PFSK-1 (cell line): ENCODE data around the gene NRG3.

Experiments
- FOXP2 ChIP-seq: optimal IDR thresholded peaks from 2 replicates; pipeline ENCODE3; 2011; ENCODE audit warnings: borderline replicate concordance, control low read depth, inconsistent platforms; ENCODE audit not compliant: insufficient read depth; ENCODE audit errors: extremely low read length, extremely low read depth
- POLR2AphosphoS5 ChIP-seq: IDR thresholded peaks from 2 replicates; pipeline ENCODE4 v1.6.1; 2012; ENCODE audit warnings: low read depth, mild to moderate bottlenecking, control low read depth, low read length, moderate library complexity
- SIN3A ChIP-seq: IDR thresholded peaks from 2 replicates; pipeline ENCODE4 v1.6.1; 2012; ENCODE audit warnings: mild to moderate bottlenecking, low read length, moderate library complexity, borderline replicate concordance; ENCODE audit not compliant: insufficient read depth
- TAF1 ChIP-seq: IDR thresholded peaks from 2 replicates; pipeline ENCODE4 v1.6.1; 2012; ENCODE audit warnings: low read length, control low read depth, borderline replicate concordance; ENCODE audit not compliant: insufficient read depth
- TF ChIP-seq, protein P1 (sequence below), 2 experiments: IDR thresholded peaks; 2 replicates each; pipeline versions ENCODE4 v1.6.1 to v1.8.0; 2011 to 2012; ENCODE audit warnings: low read depth in 2 of 2, low read length in 2 of 2, control low read depth in 1 of 2, inconsistent platforms in 1 of 2, mild to moderate bottlenecking in 1 of 2, moderate library complexity in 1 of 2; ENCODE audit not compliant: insufficient read depth in 1 of 2

The NRG3 gene

GRCh38 chr10:82565197-82565575 lies 690.2 kb downstream of the NRG3 start:
- TF ChIP-seq POLR2AphosphoS5 (no peak), SIN3A (no peak), TAF1 (no peak), FOXP2 (no peak)
- TF ChIP-seq, protein P1, sequence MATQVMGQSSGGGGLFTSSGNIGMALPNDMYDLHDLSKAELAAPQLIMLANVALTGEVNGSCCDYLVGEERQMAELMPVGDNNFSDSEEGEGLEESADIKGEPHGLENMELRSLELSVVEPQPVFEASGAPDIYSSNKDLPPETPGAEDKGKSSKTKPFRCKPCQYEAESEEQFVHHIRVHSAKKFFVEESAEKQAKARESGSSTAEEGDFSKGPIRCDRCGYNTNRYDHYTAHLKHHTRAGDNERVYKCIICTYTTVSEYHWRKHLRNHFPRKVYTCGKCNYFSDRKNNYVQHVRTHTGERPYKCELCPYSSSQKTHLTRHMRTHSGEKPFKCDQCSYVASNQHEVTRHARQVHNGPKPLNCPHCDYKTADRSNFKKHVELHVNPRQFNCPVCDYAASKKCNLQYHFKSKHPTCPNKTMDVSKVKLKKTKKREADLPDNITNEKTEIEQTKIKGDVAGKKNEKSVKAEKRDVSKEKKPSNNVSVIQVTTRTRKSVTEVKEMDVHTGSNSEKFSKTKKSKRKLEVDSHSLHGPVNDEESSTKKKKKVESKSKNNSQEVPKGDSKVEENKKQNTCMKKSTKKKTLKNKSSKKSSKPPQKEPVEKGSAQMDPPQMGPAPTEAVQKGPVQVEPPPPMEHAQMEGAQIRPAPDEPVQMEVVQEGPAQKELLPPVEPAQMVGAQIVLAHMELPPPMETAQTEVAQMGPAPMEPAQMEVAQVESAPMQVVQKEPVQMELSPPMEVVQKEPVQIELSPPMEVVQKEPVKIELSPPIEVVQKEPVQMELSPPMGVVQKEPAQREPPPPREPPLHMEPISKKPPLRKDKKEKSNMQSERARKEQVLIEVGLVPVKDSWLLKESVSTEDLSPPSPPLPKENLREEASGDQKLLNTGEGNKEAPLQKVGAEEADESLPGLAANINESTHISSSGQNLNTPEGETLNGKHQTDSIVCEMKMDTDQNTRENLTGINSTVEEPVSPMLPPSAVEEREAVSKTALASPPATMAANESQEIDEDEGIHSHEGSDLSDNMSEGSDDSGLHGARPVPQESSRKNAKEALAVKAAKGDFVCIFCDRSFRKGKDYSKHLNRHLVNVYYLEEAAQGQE (IDR thresholded peaks at IDR 0.05; ENCODE audit: insufficient read depth in 1 of 2, low read depth in 2 of 2, low read length in 2 of 2) = no peak

- no peak for TF ChIP-seq FOXP2
- no peak for TF ChIP-seq POLR2AphosphoS5
- TF ChIP-seq, protein P1 (IDR thresholded peaks at IDR 0.05; ENCODE audit: insufficient read depth in 1 of 2, low read depth in 2 of 2, low read length in 2 of 2) = no peak
- no peak for TF ChIP-seq SIN3A
- TF ChIP-seq TAF1 = no peak
Observed at GRCh38 chr10:82572744-82573143, 697.8 kb downstream of the NRG3 start.

GRCh38 chr10:82574081-82574480 lies 699.1 kb downstream of the NRG3 start:
- no peak for TF ChIP-seq SIN3A
- no peak for TF ChIP-seq FOXP2
- TF ChIP-seq POLR2AphosphoS5 = no peak
- TF ChIP-seq, protein P1 (IDR thresholded peaks at IDR 0.05; ENCODE audit: insufficient read depth in 1 of 2, low read depth in 2 of 2, low read length in 2 of 2) = no peak
- TF ChIP-seq TAF1 = no peak

- no peak for TF ChIP-seq SIN3A
Observed at GRCh38 chr10:82575318-82575717, 700.3 kb downstream of the NRG3 start.

DNA sequence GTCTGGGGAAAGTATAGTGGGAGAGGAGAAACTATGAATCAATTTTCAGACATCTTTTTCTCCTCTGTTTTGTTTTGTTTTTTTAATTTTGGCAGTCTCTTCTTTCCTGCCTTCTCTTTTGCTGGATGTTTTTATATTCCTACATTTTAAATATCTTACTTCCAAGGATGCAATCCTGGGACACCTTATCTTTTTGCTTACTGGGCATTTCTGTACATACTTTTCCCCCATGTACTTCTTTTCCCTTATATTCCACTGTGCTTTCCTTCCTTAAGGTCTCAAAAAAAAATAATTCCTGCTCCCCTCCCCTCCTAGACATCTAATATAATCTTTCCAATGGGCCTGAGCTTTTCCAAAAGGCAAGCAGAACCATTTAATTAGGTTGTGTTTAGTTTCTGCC lies 701.1 kb downstream of the NRG3 start:
- no peak for TF ChIP-seq POLR2AphosphoS5
- TF ChIP-seq SIN3A = no peak
- no peak for TF ChIP-seq TAF1
- TF ChIP-seq FOXP2 = no peak
- TF ChIP-seq, protein P1 (IDR thresholded peaks at IDR 0.05; ENCODE audit: insufficient read depth in 1 of 2, low read depth in 2 of 2, low read length in 2 of 2) = no peak
